GM21515 (cell line): ENCODE measurements around the gene NMNAT3.
A peak's percentile ranks its signal among the peaks of the same experiment; 100 is the strongest.
"Not testable (repeated sequence)": the region's sequence is repeated elsewhere in the genome, so short reads cannot be mapped to it uniquely, and the experiment has no call there.

Experiments used
- ATAC-seq: cut with Tn5 transposase; IDR thresholded peaks from one replicate; pipeline ENCODE4 v1.9.1; 2021; ENCODE audit not compliant: unreplicated experiment

NMNAT3 gene

DNA sequence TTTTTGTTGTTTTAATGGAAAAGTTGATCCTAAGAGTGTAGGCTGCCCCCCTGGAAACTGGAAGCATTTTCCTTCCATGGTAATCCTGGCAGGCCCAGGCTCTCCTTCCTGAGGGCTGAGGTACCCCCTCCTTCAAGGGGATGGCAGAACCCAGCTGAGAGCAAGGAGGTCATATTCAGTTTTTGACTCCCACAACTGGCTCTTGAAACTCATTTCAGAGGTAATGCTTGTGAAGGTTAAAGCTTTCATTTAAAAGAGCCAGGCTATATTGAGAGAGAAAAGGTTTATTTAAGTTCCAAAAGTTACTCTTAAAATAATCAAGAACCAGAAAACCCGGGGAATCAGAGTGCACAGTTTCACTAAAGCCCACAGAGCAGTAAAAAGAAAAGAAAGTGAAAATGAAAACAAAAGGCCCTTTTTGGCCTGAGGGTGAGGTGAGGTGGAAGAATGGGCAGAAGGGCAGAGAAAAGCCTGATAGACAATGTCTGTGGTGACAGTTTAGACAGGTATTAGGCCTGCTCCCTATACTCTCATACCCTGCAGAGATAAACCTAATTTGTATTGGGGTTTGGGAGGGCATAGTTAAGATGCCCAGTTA lies 91.3 kb downstream of the NMNAT3 start:
- ATAC-seq, result peak; percentile 93

- ATAC-seq, result no peak
Measured at GRCh38 chr3:139585820-139586219, 92.0 kb downstream of the NMNAT3 start.

DNA sequence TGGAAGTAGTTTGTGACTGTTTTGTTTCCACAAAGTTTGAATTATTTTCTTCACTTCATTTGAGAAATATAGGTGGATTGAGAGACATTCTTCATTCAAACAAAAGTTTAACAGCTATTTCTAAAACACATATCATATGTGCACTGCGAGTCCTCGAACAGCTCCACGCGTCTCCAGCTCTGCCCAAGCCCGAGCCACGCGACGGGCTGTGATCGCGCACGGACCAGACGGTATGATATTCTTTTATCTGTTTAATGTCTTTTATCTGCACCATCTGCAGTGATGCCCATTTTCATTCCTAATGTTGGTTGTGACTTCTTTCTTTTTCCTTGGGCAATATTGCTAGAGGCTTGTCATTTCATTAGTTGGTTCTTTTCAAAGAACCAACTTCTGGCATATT lies 94.1 kb downstream of the NMNAT3 start:
- not testable (repeated sequence) for ATAC-seq

DNA sequence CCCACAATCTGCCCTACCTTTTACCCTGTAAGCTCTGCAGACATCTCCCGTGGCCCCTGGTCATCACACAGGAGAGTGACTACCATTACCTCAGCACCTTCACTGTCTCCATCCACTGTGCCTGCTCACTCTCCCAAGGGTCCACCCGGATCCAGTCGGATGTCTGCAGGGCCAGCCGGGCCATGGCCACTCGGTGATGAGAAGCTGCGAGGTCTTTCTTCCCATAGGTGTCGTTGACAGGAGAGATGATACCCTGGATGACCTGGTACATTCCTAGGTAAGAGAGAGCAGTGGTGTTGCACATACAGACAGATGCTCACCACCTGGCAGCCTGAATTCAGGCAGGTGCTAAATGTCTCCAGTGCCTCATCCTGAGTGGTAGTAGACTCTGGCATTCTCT lies 99.0 kb downstream of the NMNAT3 start:
- no peak for ATAC-seq

DNA sequence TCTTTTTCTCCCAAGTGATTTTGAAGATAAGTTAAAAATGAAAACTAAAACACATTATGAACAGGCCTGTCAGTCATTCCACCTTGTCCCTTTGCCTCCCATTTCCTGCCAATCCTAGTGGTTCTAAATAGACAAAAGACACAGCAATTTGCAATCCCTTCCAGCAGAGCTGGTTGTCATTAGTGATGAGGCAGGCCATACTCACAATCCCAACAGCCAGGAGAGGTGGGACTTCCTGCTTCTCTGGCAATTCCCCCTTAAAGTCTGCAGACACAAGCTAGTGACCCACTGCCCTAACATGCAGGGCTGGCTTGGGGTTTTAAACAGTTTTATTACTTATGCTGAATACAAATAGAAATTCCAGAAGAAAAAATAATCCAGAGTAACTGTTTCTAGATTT lies 99.9 kb downstream of the NMNAT3 start:
- ATAC-seq, result no peak

DNA sequence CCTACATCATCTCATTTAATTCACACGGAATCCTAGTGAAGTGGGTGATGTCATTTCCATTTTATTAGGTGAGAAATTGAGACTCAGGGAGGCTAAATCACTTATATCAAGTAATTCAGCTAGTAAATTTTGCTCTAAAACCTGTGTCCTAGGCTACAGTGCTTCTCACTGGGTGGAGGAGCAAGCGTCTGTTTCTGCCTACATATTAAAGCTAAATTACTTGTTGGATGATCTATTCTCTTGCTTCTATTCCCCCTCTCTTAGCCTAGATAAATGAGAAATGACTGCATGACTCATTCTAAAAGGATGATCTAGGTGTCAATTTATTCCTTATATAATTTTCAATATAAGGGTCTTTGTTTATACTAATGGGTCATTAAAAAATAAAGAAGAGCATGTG lies 100.4 kb downstream of the NMNAT3 start:
- no peak for ATAC-seq

- ATAC-seq, result no peak
Measured at GRCh38 chr3:139574026-139574947, 103.5 kb downstream of the NMNAT3 start.

DNA sequence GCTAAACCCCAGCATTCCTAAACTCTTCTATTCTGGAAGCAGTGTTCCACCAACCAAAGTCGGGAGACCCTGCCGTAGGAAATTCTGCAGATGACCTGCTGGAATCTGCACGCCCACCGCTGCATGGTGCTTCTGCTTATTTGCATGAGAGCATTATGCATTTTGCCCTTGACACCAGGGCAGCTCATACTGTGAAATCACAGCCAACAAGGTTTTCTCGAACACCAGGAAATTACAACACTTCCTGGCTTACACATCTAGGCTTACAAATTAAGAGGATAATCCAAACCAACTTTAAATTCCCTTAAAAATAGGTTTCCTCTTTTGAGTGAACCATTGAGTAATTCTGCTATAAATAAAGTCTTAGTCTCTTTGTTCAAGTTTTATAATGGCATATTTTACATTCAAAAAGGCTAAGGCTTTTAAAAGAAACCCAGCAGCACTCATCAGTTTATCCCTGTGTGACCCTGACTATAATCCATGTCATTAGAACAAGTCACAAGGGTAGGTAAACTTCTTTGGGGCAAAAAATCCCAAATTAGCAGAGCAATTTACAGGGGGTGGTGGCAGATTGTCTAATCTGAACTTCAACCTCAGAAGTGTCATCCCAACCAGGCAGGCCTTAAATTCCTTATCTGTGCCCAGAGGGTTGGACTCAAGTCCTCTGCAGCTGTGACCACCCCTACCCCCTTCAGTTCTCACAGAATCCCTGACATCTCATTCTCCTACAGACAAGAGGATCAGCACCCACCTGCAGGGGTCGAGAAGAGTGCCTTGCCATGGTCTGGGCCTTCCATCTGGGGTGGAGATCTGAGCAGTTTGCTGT lies 104.7 kb downstream of the NMNAT3 start:
- ATAC-seq, result no peak

DNA sequence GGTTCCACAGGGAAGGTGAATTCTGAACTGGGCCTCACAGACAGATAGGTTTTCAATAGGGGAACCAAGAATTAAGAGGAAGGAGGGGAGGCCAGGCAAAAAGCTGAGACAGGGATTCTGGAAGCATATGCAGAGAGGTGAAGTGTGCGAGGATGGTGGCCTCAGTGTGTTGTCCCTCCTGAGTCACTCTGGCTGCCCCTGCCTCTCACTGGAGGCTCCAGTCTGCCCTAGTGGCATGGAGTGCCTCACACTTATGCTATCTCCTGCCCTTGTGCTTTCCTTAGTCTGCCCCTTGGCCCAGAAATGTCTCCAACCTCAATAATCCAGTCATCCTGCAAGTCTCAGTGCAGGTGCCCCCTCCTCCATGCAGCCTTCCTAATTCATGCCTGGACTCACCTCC lies 106.1 kb downstream of the NMNAT3 start:
- no peak for ATAC-seq

- no peak for ATAC-seq
Measured at GRCh38 chr3:139564294-139564861, 113.4 kb downstream of the NMNAT3 start.

GRCh38 chr3:139561959-139562676 lies 115.7 kb downstream of the NMNAT3 start:
- ATAC-seq, result no peak

DNA sequence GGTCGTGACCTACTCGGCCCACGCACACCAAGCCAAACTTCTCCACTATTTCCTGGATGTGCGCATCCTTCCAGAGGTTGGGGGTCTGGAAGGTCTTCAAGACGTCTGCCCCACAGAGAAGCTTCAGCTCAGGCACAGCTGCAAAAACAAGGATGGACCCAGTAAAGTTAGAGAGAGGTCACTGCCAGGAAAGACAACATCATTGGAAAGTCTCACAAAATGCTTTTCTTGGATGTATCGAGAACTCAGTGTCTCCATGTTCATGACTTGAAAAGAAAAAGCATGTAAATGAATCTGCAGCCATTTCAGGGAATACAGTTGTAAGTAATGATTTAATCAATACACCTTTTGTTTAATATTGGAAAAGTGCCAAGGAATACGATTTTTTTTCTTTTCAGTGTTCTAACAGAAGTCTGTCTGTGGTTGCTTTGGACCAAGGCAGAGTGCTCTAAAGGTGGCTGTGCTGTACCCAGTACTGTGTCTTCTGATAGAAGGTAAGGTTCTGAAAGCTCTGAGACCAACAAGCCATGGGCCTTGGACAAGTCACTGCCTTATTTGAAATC lies 116.4 kb downstream of the NMNAT3 start:
- ATAC-seq, result no peak

DNA sequence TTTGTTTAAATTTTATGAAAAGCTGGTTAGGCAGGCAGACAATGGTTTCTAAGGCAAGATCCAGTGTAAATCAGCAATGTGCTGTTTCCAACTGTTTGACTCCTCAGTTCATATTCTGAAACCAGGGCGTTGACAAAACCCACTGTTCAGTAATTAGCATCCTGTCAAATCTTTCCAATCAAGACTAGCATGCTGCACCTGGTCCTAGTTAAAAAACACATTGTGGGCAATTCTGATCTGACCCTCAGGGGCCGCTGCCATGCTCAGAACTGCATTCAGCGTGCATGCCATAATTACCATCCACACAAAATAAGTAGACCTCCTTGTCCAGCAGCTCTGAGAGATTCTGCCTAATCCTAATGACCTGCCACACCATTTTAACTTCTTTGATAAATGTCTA lies 117.4 kb downstream of the NMNAT3 start:
- no peak for ATAC-seq

DNA sequence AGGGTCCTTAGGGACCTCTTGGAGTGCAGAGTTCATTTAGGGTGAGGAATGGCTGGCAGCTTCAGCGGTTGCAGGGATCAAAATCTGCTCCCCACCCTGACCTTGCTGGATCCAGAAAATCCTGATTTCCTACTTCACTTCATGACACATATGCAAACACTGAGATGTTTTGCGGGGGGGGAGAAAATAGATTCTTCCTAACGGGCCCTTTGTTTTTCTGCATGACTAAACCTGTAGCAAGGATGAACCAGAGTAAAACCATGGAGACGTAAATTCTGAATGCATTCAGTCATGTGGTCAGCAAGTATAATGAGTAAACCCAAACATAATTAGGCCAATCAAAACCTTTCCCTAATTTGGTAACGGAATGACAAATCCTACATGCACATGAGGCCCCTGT lies 118.2 kb downstream of the NMNAT3 start:
- ATAC-seq, result no peak

DNA sequence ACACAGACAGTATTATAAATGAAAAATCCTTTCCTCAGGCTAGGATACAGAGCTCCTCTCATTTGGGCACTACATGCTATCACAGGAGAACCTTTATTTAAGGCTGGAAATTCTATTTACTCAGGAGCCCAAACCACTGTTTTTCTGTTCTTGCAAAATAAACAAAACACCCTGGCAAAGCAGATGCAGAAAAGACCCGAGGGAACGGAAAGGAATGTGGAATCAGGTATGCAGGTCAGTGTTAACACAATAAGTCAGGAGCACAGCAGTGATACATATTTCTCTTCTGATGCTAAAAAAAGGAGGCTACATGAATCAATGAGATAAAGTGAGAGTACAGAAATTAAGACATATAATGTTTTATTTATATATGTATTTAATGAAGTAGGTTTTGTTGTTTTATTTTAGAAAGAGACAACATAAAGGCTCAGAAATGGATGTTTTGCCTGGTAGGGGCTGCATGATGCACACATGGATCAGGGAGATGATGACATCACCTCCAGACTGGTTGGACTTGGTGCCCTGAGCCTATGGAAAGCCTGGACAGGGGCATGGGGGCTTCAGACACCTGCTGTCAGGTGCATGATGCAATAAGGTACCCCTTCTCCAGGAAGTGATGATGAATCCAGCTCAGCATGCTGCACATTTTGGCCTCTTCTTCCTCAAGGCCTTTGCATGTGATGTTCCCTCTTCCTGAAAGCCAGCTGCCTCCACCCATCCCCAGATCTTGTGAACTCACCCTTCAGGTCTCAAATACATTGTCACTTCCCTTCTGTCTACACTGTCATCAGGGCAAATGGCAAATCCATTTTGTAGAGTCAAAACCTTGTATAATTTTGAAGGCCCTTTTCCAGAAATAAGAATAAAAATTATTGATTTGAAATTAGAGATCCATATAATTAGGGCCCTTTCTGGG lies 119.2 kb downstream of the NMNAT3 start:
- no peak for ATAC-seq

- no peak for ATAC-seq
Measured at GRCh38 chr3:139557041-139557440, 120.7 kb downstream of the NMNAT3 start.

GRCh38 chr3:139555249-139555648 lies 122.5 kb downstream of the NMNAT3 start:
- ATAC-seq, result no peak

DNA sequence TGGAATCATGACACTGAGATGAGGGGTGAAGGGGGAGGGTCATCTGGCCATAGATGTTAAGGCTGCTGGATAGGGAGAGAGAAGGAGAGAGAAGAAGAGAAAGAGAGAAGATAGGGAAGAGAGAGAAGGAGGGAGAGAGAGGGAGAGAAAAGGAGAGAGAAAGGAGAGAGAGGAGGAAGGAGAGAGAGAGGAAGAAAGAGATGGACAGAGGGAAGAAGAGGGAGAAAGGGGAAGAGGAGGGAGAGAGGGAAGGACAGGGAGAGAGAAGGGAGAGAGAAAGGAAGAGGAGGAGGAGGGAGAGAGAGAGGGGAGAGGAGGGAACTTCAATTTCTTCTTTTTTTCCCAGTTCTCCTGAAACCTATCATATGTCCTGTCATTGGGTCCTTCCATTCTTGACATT lies 123.1 kb downstream of the NMNAT3 start:
- no peak for ATAC-seq

DNA sequence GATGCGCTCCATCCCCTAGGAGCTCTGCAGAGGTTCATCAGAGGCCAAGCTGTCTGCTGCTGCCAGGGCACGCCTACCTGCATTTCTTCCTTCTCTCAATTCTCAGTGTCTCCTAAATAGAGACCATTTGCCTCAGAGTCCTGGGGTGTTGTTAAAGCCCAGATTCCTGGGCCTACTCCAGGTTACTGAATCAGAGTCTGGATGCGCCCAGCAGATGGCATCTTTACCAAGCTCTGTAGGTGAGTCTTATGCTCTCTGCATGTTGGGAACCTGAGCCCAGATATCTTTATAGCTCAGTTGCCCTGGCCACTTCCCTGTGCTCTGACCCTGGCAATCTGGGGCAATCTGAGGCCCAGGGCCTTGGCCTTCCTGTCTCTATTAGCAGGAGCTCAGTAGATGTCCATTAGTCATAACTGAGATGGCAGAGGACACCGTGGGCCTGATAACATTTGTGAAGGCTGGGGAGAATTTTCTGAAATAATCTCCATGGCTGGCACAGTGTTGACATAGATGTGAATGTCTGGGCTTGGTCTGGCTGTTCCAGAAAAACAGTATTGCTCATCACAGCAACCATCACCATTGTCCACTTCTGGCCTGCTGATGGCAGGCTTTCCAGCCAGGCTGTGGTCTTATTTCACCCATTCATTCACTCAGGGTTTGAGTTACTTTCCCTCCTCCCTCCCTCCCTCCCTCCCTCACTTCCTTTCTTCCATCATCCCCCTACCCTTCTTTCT lies 125.0 kb downstream of the NMNAT3 start:
- no peak for ATAC-seq
